Measurements from ENCODE around the gene C14orf132. TPM values are rescaled to one million over a fixed set of nuclear protein-coding genes. Genes with fewer than 3 reads are reported as not detected.

The C14orf132 gene
- total RNA-seq, 2 donors from 2014 or later, result 12.3 to 21.9 TPM

- no peak for TF ChIP-seq CTCF (conservative IDR thresholded peaks at IDR 0.05)
- H3K9ac ChIP-seq (ENCODE audit: extremely low read depth, low read length, poor library complexity, severe bottlenecking), result no peak overlapping the region
- Mint-ChIP-seq H3K27ac (no peak overlapping the region), H3K27me3 (ENCODE audit: insufficient read depth) (no peaks in the 10 kb centered on the region), H3K4me1 (no peaks in the 10 kb centered on the region), H3K4me3 (no peak overlapping the region), H3K9me3 (no peaks in the 10 kb centered on the region), H3K36me3 (ENCODE audit: low read depth) (no peaks in the 10 kb centered on the region)
- H3K27ac ChIP-seq (ENCODE audit: low read depth, low read length), result no peak overlapping the region
- no peaks in the 10 kb centered on the region for H3K27me3 ChIP-seq (ENCODE audit: control insufficient read depth, insufficient read depth, low read length, poor library complexity, severe bottlenecking)
- H3K9me3 ChIP-seq (ENCODE audit: control insufficient read depth, low read length), result no peaks in the 10 kb centered on the region
- peak; percentile 33 for DNase-seq
- no peak overlapping the region for H3K4me3 ChIP-seq (ENCODE audit: low read length)
- 90 to 97% methylated on average over 5 of the region's 5 CpGs for WGBS, 2 experiments (ENCODE audit: insufficient coverage in 1 of 2, insufficient read length in 1 of 2)
- H3K36me3 ChIP-seq (ENCODE audit: control insufficient read depth, insufficient read depth, low read length), result no peaks in the 10 kb centered on the region
- no peaks in the 10 kb centered on the region for H3K4me1 ChIP-seq (ENCODE audit: control insufficient read depth, insufficient read depth, low read length)
Measured at GRCh38 chr14:96066976-96067375, 27.8 kb downstream of the C14orf132 start.

DNA sequence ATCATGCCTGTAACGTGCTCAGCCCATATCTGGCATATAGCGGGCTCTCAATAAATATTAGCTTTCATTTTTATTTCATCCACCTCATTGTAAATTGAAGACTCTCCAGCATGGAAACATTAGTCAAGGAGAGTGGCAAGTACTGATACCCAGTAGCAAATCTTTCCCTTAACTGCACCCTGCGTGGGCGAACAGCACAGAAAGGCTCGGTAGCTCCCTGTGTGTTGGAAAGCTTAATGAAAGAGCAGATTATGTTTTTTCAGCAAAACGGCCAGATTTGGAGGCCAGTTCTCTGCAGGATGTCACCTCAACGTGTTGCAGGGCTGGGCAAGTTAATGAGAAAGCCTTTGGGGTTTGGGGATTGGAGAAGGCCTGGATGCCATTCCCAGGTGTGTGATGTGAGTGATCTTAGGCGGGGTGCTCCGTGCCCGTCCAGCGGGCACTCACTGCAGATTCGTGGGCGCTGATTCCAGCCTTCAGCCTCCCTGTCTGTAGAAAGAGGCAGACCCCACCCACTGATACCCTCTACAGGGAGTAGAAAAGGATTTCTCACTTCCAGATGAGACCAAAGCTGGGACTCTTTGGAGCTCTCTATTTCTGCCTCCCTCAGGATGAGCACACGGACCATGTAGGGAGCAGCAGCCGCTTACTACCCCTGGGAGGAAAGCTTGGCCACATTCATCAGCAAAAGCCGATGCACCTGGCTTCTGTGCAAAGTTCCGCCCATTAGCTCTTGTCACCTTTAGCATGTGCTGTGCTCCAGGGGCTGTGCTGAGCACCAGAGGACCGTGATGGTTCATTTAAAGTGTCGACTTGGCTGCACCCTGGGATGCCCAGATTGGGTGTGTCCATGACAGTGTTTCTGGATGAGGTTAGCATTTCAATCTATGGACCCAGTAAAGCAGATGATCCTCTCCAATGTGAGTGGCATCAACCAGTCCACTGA lies 29.1 kb downstream of the C14orf132 start:
- Mint-ChIP-seq H3K4me3 (no peak overlapping the region), H3K4me1 (no peaks in the 10 kb centered on the region), H3K9me3 (peaks cover 3% of the 10 kb centered on the region), H3K27ac (no peak overlapping the region), H3K27me3 (ENCODE audit: insufficient read depth) (no peaks in the 10 kb centered on the region), H3K36me3 (ENCODE audit: low read depth) (peaks cover 2% of the 10 kb centered on the region)
- DNase-seq, result peak; percentile 29
- Histone ChIP-seq H3K27ac (ENCODE audit: low read depth, low read length) (no peak overlapping the region), H3K27me3 (ENCODE audit: control insufficient read depth, insufficient read depth, low read length, poor library complexity, severe bottlenecking) (no peaks in the 10 kb centered on the region), H3K9me3 (ENCODE audit: control insufficient read depth, low read length) (no peaks in the 10 kb centered on the region), H3K36me3 (ENCODE audit: control insufficient read depth, insufficient read depth, low read length) (no peaks in the 10 kb centered on the region), H3K4me3 (ENCODE audit: low read length) (no peak overlapping the region), H3K9ac (ENCODE audit: extremely low read depth, low read length, poor library complexity, severe bottlenecking) (no peak overlapping the region), H3K4me1 (ENCODE audit: control insufficient read depth, insufficient read depth, low read length) (no peaks in the 10 kb centered on the region)
- no peak for TF ChIP-seq CTCF (conservative IDR thresholded peaks at IDR 0.05)
- 91 to 93% methylated on average over 13 to 19 of the region's 19 CpGs for WGBS, 2 experiments (ENCODE audit: insufficient coverage in 1 of 2, insufficient read length in 1 of 2)

DNA sequence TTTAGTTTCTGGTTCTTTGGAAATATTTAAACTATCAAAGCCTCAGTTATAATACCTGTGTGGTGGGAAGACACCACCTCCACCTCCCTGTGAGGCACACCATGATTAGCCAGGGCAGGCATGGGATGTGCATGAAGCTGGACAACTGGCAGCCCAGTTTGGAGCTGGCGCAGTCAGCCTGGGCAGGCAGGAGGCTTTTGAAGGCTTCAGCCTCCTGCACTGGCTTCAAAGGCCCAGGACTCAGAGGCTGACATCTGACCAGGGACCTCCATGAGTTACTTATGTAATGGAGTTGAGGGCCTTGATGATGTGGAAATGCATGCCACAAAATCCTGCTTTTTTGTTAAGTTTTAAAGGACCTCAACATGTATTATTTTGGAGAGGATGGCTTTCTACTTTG lies 30.3 kb downstream of the C14orf132 start:
- no peaks in the 10 kb centered on the region for H3K36me3 ChIP-seq (ENCODE audit: control insufficient read depth, insufficient read depth, low read length)
- 96% methylated on average over 1 of the region's 1 CpG; no CpG with 5 or more reads in 1 of the 2 experiments for WGBS, 2 experiments (ENCODE audit: insufficient coverage in 1 of 2, insufficient read length in 1 of 2)
- no peak overlapping the region for H3K4me3 ChIP-seq (ENCODE audit: low read length)
- no peaks in the 10 kb centered on the region for H3K27me3 Mint-ChIP-seq (ENCODE audit: insufficient read depth)
- H3K9me3 ChIP-seq (ENCODE audit: control insufficient read depth, low read length), result no peaks in the 10 kb centered on the region
- no peak for DNase-seq
- H3K4me1 ChIP-seq (ENCODE audit: control insufficient read depth, insufficient read depth, low read length), result no peaks in the 10 kb centered on the region
- no peaks in the 10 kb centered on the region for H3K4me1 Mint-ChIP-seq
- no peak overlapping the region for H3K27ac Mint-ChIP-seq
- no peaks in the 10 kb centered on the region for H3K27me3 ChIP-seq (ENCODE audit: control insufficient read depth, insufficient read depth, low read length, poor library complexity, severe bottlenecking)
- no peak overlapping the region for H3K27ac ChIP-seq (ENCODE audit: low read depth, low read length)
- no peak for TF ChIP-seq CTCF (conservative IDR thresholded peaks at IDR 0.05)
- H3K9me3 Mint-ChIP-seq, result peaks cover 6% of the 10 kb centered on the region
- no peak overlapping the region for H3K9ac ChIP-seq (ENCODE audit: extremely low read depth, low read length, poor library complexity, severe bottlenecking)
- H3K36me3 Mint-ChIP-seq (ENCODE audit: low read depth), result peaks cover 7% of the 10 kb centered on the region
- H3K4me3 Mint-ChIP-seq, result no peak overlapping the region

Measured in endodermal cell (in vitro differentiated cells).